H9 (cell line): ENCODE results near the gene MYH11. TPM values are rescaled to one million over a fixed set of nuclear protein-coding genes. Genes with fewer than 3 reads are reported as not detected.

Source experiments
- DNase-seq: peaks from one replicate; pipeline ENCODE4 v3.0.0-alpha.2; 2017
- H2AFZ ChIP-seq: one replicate; pipeline ENCODE4 v1.6.1; 2013; ENCODE audit warnings: mild to moderate bottlenecking, low read length, control low read depth, moderate library complexity
- H2AK5ac ChIP-seq: 2 replicates; pipeline ENCODE4 v1.6.1; 2013; ENCODE audit warnings: low read length, control low read depth, mixed read lengths; ENCODE audit not compliant: insufficient read length
- H2BK120ac ChIP-seq: one replicate; pipeline ENCODE4 v1.6.1; 2013; ENCODE audit warnings: low read depth, mild to moderate bottlenecking, low read length, control low read depth, inconsistent platforms; ENCODE audit not compliant: poor library complexity, severe bottlenecking
- H2BK12ac ChIP-seq: 2 replicates; pipeline ENCODE4 v1.6.1; 2013; ENCODE audit warnings: low read length, control low read depth, mixed read lengths, low read depth; ENCODE audit not compliant: insufficient read length
- H2BK15ac ChIP-seq: 2 replicates; pipeline ENCODE4 v1.6.1; 2013; ENCODE audit warnings: low read depth, low read length, control low read depth
- H2BK20ac ChIP-seq: one replicate; pipeline ENCODE4 v1.6.1; 2013; ENCODE audit warnings: low read depth, mild to moderate bottlenecking, low read length, control low read depth, inconsistent platforms; ENCODE audit not compliant: poor library complexity, severe bottlenecking
- H2BK5ac ChIP-seq: 2 replicates; pipeline ENCODE4 v1.6.1; 2013; ENCODE audit warnings: low read length, control low read depth, mixed read lengths; ENCODE audit not compliant: insufficient read length
- H3K14ac ChIP-seq: 2 replicates; pipeline ENCODE4 v1.6.1; 2013; ENCODE audit warnings: low read length, control low read depth; ENCODE audit not compliant: insufficient read depth
- H3K18ac ChIP-seq: 2 replicates; pipeline ENCODE4 v1.6.1; 2013; ENCODE audit warnings: low read depth, mild to moderate bottlenecking, mixed read lengths, low read length, control low read depth; ENCODE audit not compliant: insufficient read length
- H3K23ac ChIP-seq: 2 replicates; pipeline ENCODE4 v1.6.1; 2013; ENCODE audit warnings: low read length, control low read depth, mixed read lengths, low read depth; ENCODE audit not compliant: insufficient read length
- H3K23me2 ChIP-seq: 2 replicates; pipeline ENCODE4 v1.6.1; 2013; ENCODE audit warnings: low read depth, mild to moderate bottlenecking, mixed read lengths, low read length, control low read depth; ENCODE audit not compliant: insufficient read length, poor library complexity, severe bottlenecking
- H3K27ac ChIP-seq: 2 replicates; pipeline ENCODE4 v1.5.1; 2013; ENCODE audit warnings: low read length, control low read depth, mixed read lengths, low read depth; ENCODE audit not compliant: insufficient read length
- H3K27me3 ChIP-seq: 2 replicates; pipeline ENCODE4 v1.6.1; 2013; ENCODE audit warnings: low read length, control low read depth, inconsistent platforms; ENCODE audit not compliant: insufficient read depth
- H3K4ac ChIP-seq: 2 replicates; pipeline ENCODE4 v1.6.1; 2013; ENCODE audit warnings: low read depth, mild to moderate bottlenecking, control low read depth, inconsistent platforms, low read length, moderate library complexity
- H3K4me1 ChIP-seq: 2 replicates; pipeline ENCODE4 v1.6.1; 2013; ENCODE audit warnings: low read length, control low read depth, inconsistent platforms; ENCODE audit not compliant: insufficient read depth
- H3K4me2 ChIP-seq: 2 replicates; pipeline ENCODE4 v1.6.1; 2013; ENCODE audit warnings: low read length, control low read depth, mixed read lengths; ENCODE audit not compliant: insufficient read length, insufficient read depth
- H3K56ac ChIP-seq: 2 replicates; pipeline ENCODE4 v1.6.1; 2013; ENCODE audit warnings: low read depth, mild to moderate bottlenecking, mixed read lengths, low read length, control low read depth; ENCODE audit not compliant: insufficient read length
- H3K79me1 ChIP-seq: 2 replicates; pipeline ENCODE4 v1.6.1; 2013; ENCODE audit warnings: low read depth, mild to moderate bottlenecking, moderate library complexity, low read length, control low read depth, inconsistent platforms; ENCODE audit not compliant: insufficient read depth, poor library complexity, severe bottlenecking
- H3K79me2 ChIP-seq: 2 replicates; pipeline ENCODE4 v1.6.1; 2013; ENCODE audit warnings: low read length, control low read depth, inconsistent platforms; ENCODE audit not compliant: insufficient read depth
- H3K9ac ChIP-seq: 2 replicates; pipeline ENCODE4 v1.6.1; 2013; ENCODE audit warnings: low read length, control low read depth, mixed read lengths; ENCODE audit not compliant: insufficient read length; ENCODE audit errors: extremely low read depth
- H3K9me3 ChIP-seq: one replicate; pipeline ENCODE4 v1.6.1; 2013; ENCODE audit warnings: low read depth, low read length, inconsistent platforms; ENCODE audit not compliant: control insufficient read depth
- H3T11ph ChIP-seq: one replicate; pipeline ENCODE4 v1.6.1; 2013; ENCODE audit warnings: mild to moderate bottlenecking, low read length, control low read depth, inconsistent platforms
- H4K20me1 ChIP-seq: one replicate; pipeline ENCODE4 v1.6.1; 2013; ENCODE audit not compliant: control insufficient read depth, insufficient read length, insufficient read depth
- H4K5ac ChIP-seq: 2 replicates; pipeline ENCODE4 v1.6.1; 2013; ENCODE audit warnings: low read depth, mild to moderate bottlenecking, mixed read lengths, low read length, control low read depth; ENCODE audit not compliant: insufficient read length
- H4K8ac ChIP-seq: replicated peaks from 2 replicates; pipeline ENCODE4 v1.6.1; 2013; ENCODE audit warnings: low read length, control low read depth, mixed read lengths, low read depth; ENCODE audit not compliant: insufficient read length
- H4K91ac ChIP-seq: 2 replicates; pipeline ENCODE4 v1.6.1; 2013; ENCODE audit warnings: low read depth, mild to moderate bottlenecking, moderate library complexity, mixed read lengths, low read length, control low read depth; ENCODE audit not compliant: insufficient read length
- H3K27ac Mint-ChIP-seq, 3 experiments: 2 replicates in 2 of 3; 3 replicates in 1 of 3; pipeline ENCODE4 v1.8.0; 2020 to 2021; ENCODE audit warnings: mixed read lengths in 3 of 3, mild to moderate bottlenecking in 1 of 3, moderate library complexity in 1 of 3
- H3K27me3 Mint-ChIP-seq: 2 replicates; pipeline ENCODE4 v1.8.0; 2021; ENCODE audit warnings: low read depth, mild to moderate bottlenecking, moderate library complexity, mixed read lengths
- H3K36me3 Mint-ChIP-seq, 3 experiments: 2 replicates in 2 of 3; 3 replicates in 1 of 3; pipeline ENCODE4 v1.8.0; 2020 to 2021; ENCODE audit warnings: low read depth in 3 of 3, mixed read lengths in 3 of 3; ENCODE audit not compliant: insufficient read depth in 1 of 3
- H3K4me1 Mint-ChIP-seq, 2 experiments: 2 replicates each; pipeline ENCODE4 v1.8.0; 2020; ENCODE audit warnings: mixed read lengths in 2 of 2
- H3K4me3 Mint-ChIP-seq, 2 experiments: 2 replicates in 1 of 2; 3 replicates in 1 of 2; pipeline ENCODE4 v1.8.0; 2020 to 2021; ENCODE audit warnings: mild to moderate bottlenecking in 2 of 2, mixed read lengths in 2 of 2, moderate library complexity in 1 of 2
- H3K9me3 Mint-ChIP-seq, 2 experiments: 2 replicates in 1 of 2; 3 replicates in 1 of 2; pipeline ENCODE4 v1.8.0; 2020; ENCODE audit warnings: mild to moderate bottlenecking in 2 of 2, mixed read lengths in 2 of 2, moderate library complexity in 1 of 2
- CTCF ChIP-seq: fragments of 200-600 bp; sonication (generic); conservative IDR thresholded peaks from 3 replicates; pipeline ENCODE4 v1.8.0; 2021; ENCODE audit warnings: antibody characterized with exemption, mild to moderate bottlenecking
- WGBS: extraction: QIAGEN DNeasy Blood & Tissue Kit; methylation state at CpG from one replicate; pipeline ENCODE4 v1.1.7; 2013; ENCODE audit warnings: missing lambda C conversion rate, low lambda C conversion rate, mixed read lengths; ENCODE audit not compliant: insufficient read length; ENCODE audit errors: extremely low coverage; 5-methylcytosine and 5-hydroxymethylcytosine counted together
- total RNA-seq: library from RNA; stranded (reverse); gene quantifications from 2 replicates; pipeline ENCODE4 v1.2.1, GENCODE V29; 2021

MYH11 gene
- total RNA-seq, 1 experiment from 2014 or later, result 0.42 TPM

- H3K36me3 Mint-ChIP-seq, result peaks cover 13 to 33% (median 19%) of the 10 kb centered on the region in 3 experiments
- Histone ChIP-seq H4K5ac (no peak overlapping the region), H2AFZ (no peak overlapping the region), H4K20me1 (no peaks in the 10 kb centered on the region), H3K23me2 (no peaks in the 10 kb centered on the region), H3T11ph (no peak overlapping the region), H2BK5ac (no peak overlapping the region), H3K4me1 (no peaks in the 10 kb centered on the region), H2AK5ac (no peak overlapping the region), H4K8ac (no peak overlapping the region), H2BK12ac (no peak overlapping the region), H2BK120ac (no peak overlapping the region), H3K14ac (no peak overlapping the region), H3K27ac (no peak overlapping the region), H3K27me3 (no peaks in the 10 kb centered on the region), H3K56ac (no peak overlapping the region), H3K79me1 (no peaks in the 10 kb centered on the region), H2BK20ac (no peak overlapping the region), H3K4ac (no peak overlapping the region), H3K23ac (no peak overlapping the region), H3K4me2 (no peak overlapping the region), H2BK15ac (no peak overlapping the region), H3K79me2 (no peaks in the 10 kb centered on the region), H3K18ac (no peak overlapping the region), H3K9ac (no peak overlapping the region), H4K91ac (no peak overlapping the region), H3K9me3 (no peaks in the 10 kb centered on the region)
- H3K27ac Mint-ChIP-seq, result peak overlapping the region in 2 of 3 experiments; percentile 21 to 89; a peak in 2 of 7 replicates
- H3K27me3 Mint-ChIP-seq, result peaks cover 2% of the 10 kb centered on the region; the same call in 1 of the 2 replicates
- H3K9me3 Mint-ChIP-seq, result no peaks in the 10 kb centered on the region
- no peaks in the 10 kb centered on the region for H3K4me1 Mint-ChIP-seq
- H3K4me3 Mint-ChIP-seq, result no peak overlapping the region
- no peak for DNase-seq
- TF ChIP-seq CTCF, result no peak
- WGBS, result no CpG with 5 or more reads among the region's 14 CpGs
These were observed 135.8 kb downstream of the MYH11 start for GRCh38 chr16:15721018-15721417.
